ENCODE measurements around the gene LMBR1.
A peak's percentile ranks its signal among the peaks of the same experiment; 100 is the strongest.

LMBR1 gene

GRCh38 chr7:156892821-156893706 lies at the start of gene LMBR1:
LMBR1 (minus strand) TSS chr7:156893183; CDS start chr7:156892993, 190 bp downstream.
- H3F3A ChIP-seq (ENCODE audit: insufficient read depth), result peaks cover 14% of the 10 kb centered on the region; the same call in 1 of the 2 replicates
- no peaks in the 10 kb centered on the region for H3K27me3 ChIP-seq (ENCODE audit: low read length)
- peak within 1 kb of the TSS; percentile 82 for H3K9ac ChIP-seq (ENCODE audit: low read length)
- H3K4me2 ChIP-seq (ENCODE audit: low read depth, low read length, poor library complexity, severe bottlenecking), result peak within 1 kb of the TSS; percentile 96
- peak within 1 kb of the TSS; percentile 82 for H3K27ac ChIP-seq (ENCODE audit: low read depth, low read length)
- peak within 1 kb of the TSS; percentile 100 for H2AFZ ChIP-seq (ENCODE audit: low read depth, low read length, severe bottlenecking)
- no peak for TF ChIP-seq CTCF (IDR thresholded peaks at IDR 0.05; ENCODE audit: insufficient read depth, low read length, poor library complexity, severe bottlenecking)
- no peak for TF ChIP-seq EZH2phosphoT487 (conservative IDR thresholded peaks at IDR 0.05; ENCODE audit: low read length)
- H3K9me3 ChIP-seq (ENCODE audit: insufficient read depth, low read length), result no peaks in the 10 kb centered on the region
- peaks cover 39% of the 10 kb centered on the region for H3K79me2 ChIP-seq (ENCODE audit: insufficient read depth, low read length)
- H3K9me2 ChIP-seq (replicated peaks; ENCODE audit: insufficient read depth, low read length), result no peaks in the 10 kb centered on the region
- no peaks in the 10 kb centered on the region; the same call in 1 of the 2 replicates for H4K20me1 ChIP-seq (ENCODE audit: low read depth, low read length)
- peak within 1 kb of the TSS; percentile 95 for H3K4me3 ChIP-seq (ENCODE audit: insufficient read depth, low read length, poor library complexity, severe bottlenecking)
- H3K36me3 ChIP-seq (ENCODE audit: low read length), result no peaks in the 10 kb centered on the region

- Histone ChIP-seq H2AFZ (ENCODE audit: low read depth, low read length, severe bottlenecking) (no peak overlapping the region), H3K4me3 (ENCODE audit: insufficient read depth, low read length, poor library complexity, severe bottlenecking) (no peak overlapping the region), H3K9me2 (replicated peaks; ENCODE audit: insufficient read depth, low read length) (no peaks in the 10 kb centered on the region), H3K4me2 (ENCODE audit: low read depth, low read length, poor library complexity, severe bottlenecking) (no peak overlapping the region), H3K79me2 (ENCODE audit: insufficient read depth, low read length) (no peaks in the 10 kb centered on the region), H3K9ac (ENCODE audit: low read length) (no peak overlapping the region), H3F3A (ENCODE audit: insufficient read depth) (no peaks in the 10 kb centered on the region), H3K9me3 (ENCODE audit: insufficient read depth, low read length) (no peaks in the 10 kb centered on the region), H3K27me3 (ENCODE audit: low read length) (no peaks in the 10 kb centered on the region), H4K20me1 (ENCODE audit: low read depth, low read length) (no peaks in the 10 kb centered on the region), H3K27ac (ENCODE audit: low read depth, low read length) (no peak overlapping the region), H3K36me3 (ENCODE audit: low read length) (no peaks in the 10 kb centered on the region)
- no peak for TF ChIP-seq CTCF (IDR thresholded peaks at IDR 0.05; ENCODE audit: insufficient read depth, low read length, poor library complexity, severe bottlenecking)
- no peak for TF ChIP-seq EZH2phosphoT487 (conservative IDR thresholded peaks at IDR 0.05; ENCODE audit: low read length)
Measured at GRCh38 chr7:156942708-156943090, 49.7 kb upstream of the LMBR1 start.

GRCh38 chr7:156941393-156942182 lies 48.6 kb upstream of the LMBR1 start:
- Histone ChIP-seq H3K79me2 (ENCODE audit: insufficient read depth, low read length) (no peaks in the 10 kb centered on the region), H3F3A (ENCODE audit: insufficient read depth) (no peaks in the 10 kb centered on the region), H4K20me1 (ENCODE audit: low read depth, low read length) (no peaks in the 10 kb centered on the region), H3K9me2 (replicated peaks; ENCODE audit: insufficient read depth, low read length) (no peaks in the 10 kb centered on the region), H3K27me3 (ENCODE audit: low read length) (no peaks in the 10 kb centered on the region), H2AFZ (ENCODE audit: low read depth, low read length, severe bottlenecking) (no peak overlapping the region), H3K4me3 (ENCODE audit: insufficient read depth, low read length, poor library complexity, severe bottlenecking) (no peak overlapping the region), H3K27ac (ENCODE audit: low read depth, low read length) (no peak overlapping the region), H3K9me3 (ENCODE audit: insufficient read depth, low read length) (no peaks in the 10 kb centered on the region), H3K9ac (ENCODE audit: low read length) (no peak overlapping the region), H3K36me3 (ENCODE audit: low read length) (no peaks in the 10 kb centered on the region), H3K4me2 (ENCODE audit: low read depth, low read length, poor library complexity, severe bottlenecking) (no peak overlapping the region)
- no peak for TF ChIP-seq EZH2phosphoT487 (conservative IDR thresholded peaks at IDR 0.05; ENCODE audit: low read length)
- no peak for TF ChIP-seq CTCF (IDR thresholded peaks at IDR 0.05; ENCODE audit: insufficient read depth, low read length, poor library complexity, severe bottlenecking)
